A549 (cell line): ENCODE data around the gene RIMBP2. TPM values are rescaled to one million over a fixed set of nuclear protein-coding genes. Genes with fewer than 3 reads are reported as not detected.

Experiments
- ATAC-seq, 2 experiments: fragments of 200-7000 bp in 1 of 2; fragments of >200 bp in 1 of 2; cut with Nextera tagmentation in 1 of 2; cut with Tn5 transposase in 1 of 2; 3 replicates each; pipeline versions ENCODE4 v1.8.0 to v1.9.1; 2018 to 2020; ENCODE audit warnings: mild to moderate bottlenecking in 1 of 2, moderate library complexity in 1 of 2
- CTCF ChIA-PET: fragments of 300-600 bp; sonication (Branson Sonifier 250); formaldehyde crosslinking; extraction: SDS; loops from one replicate; lab custom pipeline; 2021; ENCODE audit warnings: antibody characterized with exemption, inconsistent platforms; lab: Yijun Ruan, JAX
- POLR2A ChIA-PET: fragments of 350-600 bp; formaldehyde crosslinking; extraction: SDS; loops from one replicate; lab custom pipeline; 2021; ENCODE audit warnings: antibody characterized with exemption, inconsistent platforms; lab: Yijun Ruan, JAX
- DNase-seq, 2 experiments: peaks; one replicate each; pipeline versions ENCODE4 v3.0.0 to v3.0.0-alpha.2; 2011 to 2016; ENCODE audit warnings: low read depth in 1 of 2, low spot score in 1 of 2
- FAIRE-seq: peaks from 2 replicates; lab custom pipeline; 2011; peaks lifted over from hg19 to GRCh38; lab: Jason Lieb, UNC
- H3K27ac ChIP-seq, 2 experiments: fragments of >200 bp; sonication (Bioruptor Twin); formaldehyde crosslinking; 3 replicates each; pipeline ENCODE4 v1.5.1; 2016 to 2017
- H3K4me1 ChIP-seq: fragments of >200 bp; sonication (Bioruptor Twin); formaldehyde crosslinking; 3 replicates; pipeline ENCODE4 v1.6.1; 2016
- H3K4me2 ChIP-seq: fragments of >200 bp; sonication (Bioruptor Twin); formaldehyde crosslinking; 3 replicates; pipeline ENCODE4 v1.6.1; 2016
- H3K4me3 ChIP-seq: fragments of >200 bp; sonication (Bioruptor Twin); formaldehyde crosslinking; 3 replicates; pipeline ENCODE4 v1.5.1; 2016
- H3K9me3 ChIP-seq: fragments of >200 bp; sonication (Bioruptor Twin); formaldehyde crosslinking; 3 replicates; pipeline ENCODE4 v1.6.1; 2016
- BCL3 ChIP-seq: fragments of >200 bp; sonication (Bioruptor Twin); formaldehyde crosslinking; IDR thresholded peaks from 3 replicates; pipeline ENCODE4 v1.6.1; 2016
- BHLHE40 ChIP-seq: IDR thresholded peaks from 2 replicates; pipeline ENCODE4 v1.6.1; 2012; ENCODE audit warnings: low read depth, low read length, inconsistent platforms
- CBX2 ChIP-seq: fragments of 200-600 bp; sonication (generic); IDR thresholded peaks from 2 replicates; pipeline ENCODE4 v1.6.1; 2016; ENCODE audit warnings: low read depth, mild to moderate bottlenecking, borderline replicate concordance
- CBX8 ChIP-seq: fragments of 200-600 bp; sonication (generic); IDR thresholded peaks from 2 replicates; pipeline ENCODE4 v1.6.1; 2016
- CHD2 ChIP-seq: fragments of 150-350 bp; IDR thresholded peaks from 2 replicates; pipeline ENCODE4 v1.6.1; 2014; ENCODE audit warnings: low read length; ENCODE audit not compliant: partially characterized antibody
- CHD4 ChIP-seq: fragments of 200-600 bp; sonication (generic); IDR thresholded peaks from 2 replicates; pipeline ENCODE4 v1.6.1; 2016; ENCODE audit warnings: antibody characterized with exemption, mild to moderate bottlenecking, borderline replicate concordance
- E2F6 ChIP-seq: IDR thresholded peaks from 2 replicates; pipeline ENCODE4 v1.6.1; 2012; ENCODE audit warnings: low read depth, borderline replicate concordance
- EHF ChIP-seq: fragments of 250-450 bp; sonication (Bioruptor Pico); IDR thresholded peaks from 2 replicates; pipeline ENCODE4 v1.5.0; 2020; ENCODE audit warnings: mild to moderate bottlenecking
- EHMT2 ChIP-seq: fragments of 200-600 bp; sonication (generic); IDR thresholded peaks from 2 replicates; pipeline ENCODE4 v1.6.1; 2016; ENCODE audit warnings: antibody characterized with exemption, low read depth, mild to moderate bottlenecking, moderate library complexity
- ELK1 ChIP-seq: fragments of 150-350 bp; IDR thresholded peaks from 2 replicates; pipeline ENCODE4 v1.6.1; 2014; ENCODE audit warnings: low read depth, mild to moderate bottlenecking, low read length
- EP300 ChIP-seq, 2 experiments: fragments of >200 bp; sonication (Bioruptor Twin); formaldehyde crosslinking; IDR thresholded peaks; 2 replicates in 1 of 2; 3 replicates in 1 of 2; pipeline ENCODE4 v1.6.1; 2016 to 2017
- ESRRA ChIP-seq: fragments of 150-350 bp; IDR thresholded peaks from 2 replicates; pipeline ENCODE4 v1.6.1; 2014; ENCODE audit warnings: mild to moderate bottlenecking, low read length, borderline replicate concordance
- FOSL2 ChIP-seq, 2 experiments: fragments of 450-650 bp in 1 of 2; fragments of >200 bp in 1 of 2; sonication (Bioruptor Twin) in 1 of 2; formaldehyde crosslinking; IDR thresholded peaks; 2 replicates each; pipeline versions ENCODE4 v1.5.0 to v1.6.1; 2016 to 2020; ENCODE audit warnings: mild to moderate bottlenecking in 1 of 2, moderate library complexity in 1 of 2
- HDAC2 ChIP-seq: fragments of 200-600 bp; sonication (generic); IDR thresholded peaks from 2 replicates; pipeline ENCODE4 v1.6.1; 2016
- HES2 ChIP-seq: fragments of >200 bp; sonication (Bioruptor Twin); formaldehyde crosslinking; IDR thresholded peaks from 2 replicates; pipeline ENCODE4 v1.6.1; 2016
- HOXA7 ChIP-seq: fragments of 250-450 bp; sonication (Bioruptor Pico); IDR thresholded peaks from 2 replicates; pipeline ENCODE4 v1.5.0; 2020; ENCODE audit warnings: mild to moderate bottlenecking, moderate library complexity
- HOXB5 ChIP-seq: fragments of 250-450 bp; sonication (Bioruptor Pico); IDR thresholded peaks from 2 replicates; pipeline ENCODE4 v1.5.0; 2020; ENCODE audit warnings: mild to moderate bottlenecking, moderate library complexity
- JUNB ChIP-seq: fragments of >200 bp; sonication (Bioruptor Twin); formaldehyde crosslinking; IDR thresholded peaks from 2 replicates; pipeline ENCODE4 v1.6.1; 2016
- NR3C1 ChIP-seq: fragments of >200 bp; sonication (Bioruptor Twin); formaldehyde crosslinking; IDR thresholded peaks from 3 replicates; pipeline ENCODE4 v1.6.1; 2017
- PBX3 ChIP-seq: IDR thresholded peaks from 2 replicates; pipeline ENCODE4 v1.6.1; 2012
- RAD21 ChIP-seq, 2 experiments: fragments of >200 bp in 1 of 2; sonication (Bioruptor Twin) in 1 of 2; formaldehyde crosslinking in 1 of 2; IDR thresholded peaks in 1 of 2; conservative IDR thresholded peaks in 1 of 2; 2 replicates in 1 of 2; 3 replicates in 1 of 2; pipeline ENCODE4 v1.6.1; 2012 to 2018; ENCODE audit warnings: inconsistent platforms in 1 of 2
- RFX5 ChIP-seq: fragments of 450-650 bp; IDR thresholded peaks from 2 replicates; pipeline ENCODE4 v1.7.1; 2014; ENCODE audit warnings: antibody characterized with exemption, mild to moderate bottlenecking, moderate library complexity
- USF2 ChIP-seq: fragments of 450-650 bp; IDR thresholded peaks from 2 replicates; pipeline ENCODE4 v1.6.1; 2014; ENCODE audit warnings: antibody characterized with exemption
- WGBS: methylation state at CpG from one replicate; pipeline ENCODE4 v1.1.6; 2017; ENCODE audit errors: missing lambda C conversion rate; 5-methylcytosine and 5-hydroxymethylcytosine counted together
- polyA plus RNA-seq, 4 experiments: library from polyadenylated mRNA; depleted of rRNA in 3 of 4; stranded (reverse); fragments of >200 nt; fragmentation: RNase III in 1 of 4; extraction: RNeasy Plus Mini Kit Qiagen cat#74134 plus additional on column Dnase treatment in 1 of 4; gene quantifications; 2 replicates in 3 of 4; 3 replicates in 1 of 4; pipeline ENCODE4 v1.2.3, GENCODE V29; 2011 to 2017

The RIMBP2 gene
- polyA plus RNA-seq, 2 of the 4 experiments (the other 2 are of a cell fraction) = not detected

- no peak for DNase-seq
- Histone ChIP-seq H3K4me1 (no peaks in the 10 kb centered on the region), H3K27ac (no peak overlapping the region), H3K9me3 (no peaks in the 10 kb centered on the region), H3K4me3 (no peak overlapping the region), H3K4me2 (no peak overlapping the region)
- no peak for TF ChIP-seq EP300 (IDR thresholded peaks at IDR 0.05)
- no peak for TF ChIP-seq USF2
- no peak for TF ChIP-seq ELK1
- no peak for TF ChIP-seq ESRRA
- TF ChIP-seq RFX5 = no peak
- TF ChIP-seq FOSL2 (IDR thresholded peaks at IDR 0.05) = no peak
- no peak for TF ChIP-seq FOSL2 (CRISPR knock-in tag; IDR thresholded peaks at IDR 0.05)
- no peak for TF ChIP-seq CHD4
- TF ChIP-seq BHLHE40 = no peak
- CTCF ChIA-PET = no interaction called here
- no peak for FAIRE-seq
- ATAC-seq = no peak
- 34% methylated on average over 11 of the region's 11 CpGs for WGBS
- POLR2A ChIA-PET = no interaction called here
Measured at GRCh38 chr12:130593056-130593455, 123.0 kb downstream of the RIMBP2 start.

- Histone ChIP-seq H3K4me3 (no peak overlapping the region), H3K4me1 (no peaks in the 10 kb centered on the region), H3K4me2 (no peak overlapping the region), H3K27ac (no peak overlapping the region), H3K9me3 (no peaks in the 10 kb centered on the region)
- POLR2A ChIA-PET = no interaction called here
- no peak for DNase-seq
- TF ChIP-seq JUNB (no peak), NR3C1 (no peak), BCL3 (no peak), HES2 (no peak), HOXB5 (CRISPR knock-in tag) (no peak), EP300 (IDR thresholded peaks at IDR 0.05) (no peak), CHD2 (no peak), E2F6 (no peak), HOXA7 (CRISPR knock-in tag) (no peak), RAD21 (conservative IDR thresholded peaks at IDR 0.05 in 1 of 2, IDR thresholded peaks at IDR 0.05 in 1 of 2) (no peak), EHF (CRISPR knock-in tag) (no peak), PBX3 (no peak), CBX8 (no peak), HDAC2 (no peak), EHMT2 (no peak), CBX2 (no peak)
- FAIRE-seq = no peak
- ATAC-seq = no peak
- 44% methylated on average over 23 of the region's 23 CpGs for WGBS
- CTCF ChIA-PET = no interaction called here
Measured at GRCh38 chr12:130592641-130593040, 123.5 kb downstream of the RIMBP2 start.
